HG03432 (cell line): Measurements from ENCODE around the gene TEF.

Experiments
- ATAC-seq: cut with Tn5 transposase; IDR thresholded peaks from one replicate; pipeline ENCODE4 v1.9.1; 2021; ENCODE audit warnings: mild to moderate bottlenecking, moderate library complexity; ENCODE audit not compliant: unreplicated experiment

The TEF gene, protein sequence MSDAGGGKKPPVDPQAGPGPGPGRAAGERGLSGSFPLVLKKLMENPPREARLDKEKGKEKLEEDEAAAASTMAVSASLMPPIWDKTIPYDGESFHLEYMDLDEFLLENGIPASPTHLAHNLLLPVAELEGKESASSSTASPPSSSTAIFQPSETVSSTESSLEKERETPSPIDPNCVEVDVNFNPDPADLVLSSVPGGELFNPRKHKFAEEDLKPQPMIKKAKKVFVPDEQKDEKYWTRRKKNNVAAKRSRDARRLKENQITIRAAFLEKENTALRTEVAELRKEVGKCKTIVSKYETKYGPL

DNA sequence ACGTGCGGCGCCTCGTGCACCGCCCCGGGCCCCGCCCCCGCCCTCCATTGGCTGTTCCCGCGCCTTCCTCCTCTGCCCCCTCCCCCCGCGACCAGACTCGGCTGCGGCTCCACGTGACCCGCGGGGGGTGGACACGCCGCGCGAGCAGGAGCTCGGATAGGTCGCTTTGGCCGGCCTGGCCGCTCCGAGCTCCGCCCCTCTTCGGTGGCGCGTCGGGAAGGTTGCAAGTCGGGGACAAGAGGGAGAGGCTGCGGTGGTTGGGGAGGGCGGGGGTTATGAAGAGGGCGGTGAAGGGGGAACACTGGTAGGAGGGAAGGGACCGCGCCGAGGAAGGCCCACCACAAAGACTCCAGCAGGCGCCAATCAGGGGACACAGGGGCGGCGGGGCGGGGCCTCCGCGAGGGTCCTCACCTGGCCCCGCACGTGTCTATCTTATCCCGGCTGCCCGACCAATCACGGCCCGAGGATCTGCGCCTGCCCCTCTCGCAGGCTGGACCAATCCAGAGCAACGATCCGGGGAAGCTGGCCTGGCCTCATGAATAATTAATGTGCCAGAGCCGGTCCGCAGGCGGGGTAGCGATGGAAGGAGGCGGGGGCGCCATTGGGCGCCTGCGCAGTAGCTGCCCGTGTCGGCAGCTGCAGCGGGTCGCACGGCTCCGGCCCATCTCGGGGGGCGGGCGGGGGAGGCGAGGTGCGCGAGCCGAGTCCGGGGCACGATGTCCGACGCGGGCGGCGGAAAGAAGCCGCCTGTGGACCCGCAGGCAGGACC, at the start of gene TEF:
Gene TEF (plus strand): TSS at position 614 of the 769 bp plus-strand sequence. CDS start 103 bp downstream, at position 717.
- peak; percentile 86 for ATAC-seq

DNA sequence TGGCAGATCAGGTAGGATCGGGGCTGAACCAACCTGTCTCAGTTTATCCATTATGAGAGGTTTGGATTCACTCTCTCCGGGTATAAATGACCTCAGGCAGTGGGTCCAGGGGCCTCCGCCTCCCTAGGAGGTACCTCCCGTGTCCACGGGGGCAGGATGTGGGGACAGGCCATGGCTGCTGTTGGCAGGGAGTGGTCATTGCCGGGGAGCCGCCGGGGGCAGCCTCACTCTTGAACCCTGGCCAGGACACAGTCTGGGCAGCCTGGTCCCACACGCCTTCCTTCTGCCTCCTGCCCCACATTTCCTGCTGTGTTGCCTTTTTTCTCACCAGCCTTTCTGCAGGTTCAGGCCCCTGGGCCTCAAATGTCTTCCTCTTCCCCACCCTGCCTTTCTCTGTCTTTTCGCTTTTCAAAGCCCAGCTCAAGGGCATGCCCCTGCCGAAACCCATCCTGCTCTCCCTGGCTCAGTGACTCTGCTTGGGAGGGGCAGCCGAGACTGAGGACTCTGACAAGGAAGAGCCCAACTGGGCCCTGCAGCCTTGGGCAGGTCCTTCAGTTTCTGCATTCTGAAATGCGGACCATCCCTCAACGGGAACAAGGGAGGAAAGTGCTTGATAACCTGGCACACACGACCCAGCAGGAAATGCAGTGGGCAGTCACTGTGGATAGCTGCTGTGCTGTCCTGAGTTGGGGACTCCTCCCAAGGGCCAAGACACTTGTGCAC, 49.4 kb upstream of the TEF start:
- ATAC-seq, result no peak

DNA sequence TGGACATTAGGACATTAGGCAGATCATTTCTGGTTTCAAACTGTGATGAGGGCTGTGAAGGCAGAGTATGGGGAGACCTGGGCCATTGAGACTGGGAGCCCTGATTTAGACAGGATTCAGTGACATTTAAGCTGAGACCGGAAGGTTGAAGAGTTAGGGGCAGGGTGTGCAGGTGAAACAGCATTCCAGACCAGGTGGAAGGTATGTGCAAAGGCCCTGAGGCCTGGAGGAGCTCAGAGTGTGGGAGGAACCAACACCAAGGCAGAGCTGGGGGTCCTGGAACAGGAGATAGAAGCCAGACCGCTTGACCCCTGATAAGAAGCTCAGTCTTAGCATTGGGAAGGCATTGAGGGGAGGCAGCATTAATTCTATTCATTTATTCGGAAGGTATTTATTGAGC, 47.9 kb upstream of the TEF start:
- no peak for ATAC-seq

DNA sequence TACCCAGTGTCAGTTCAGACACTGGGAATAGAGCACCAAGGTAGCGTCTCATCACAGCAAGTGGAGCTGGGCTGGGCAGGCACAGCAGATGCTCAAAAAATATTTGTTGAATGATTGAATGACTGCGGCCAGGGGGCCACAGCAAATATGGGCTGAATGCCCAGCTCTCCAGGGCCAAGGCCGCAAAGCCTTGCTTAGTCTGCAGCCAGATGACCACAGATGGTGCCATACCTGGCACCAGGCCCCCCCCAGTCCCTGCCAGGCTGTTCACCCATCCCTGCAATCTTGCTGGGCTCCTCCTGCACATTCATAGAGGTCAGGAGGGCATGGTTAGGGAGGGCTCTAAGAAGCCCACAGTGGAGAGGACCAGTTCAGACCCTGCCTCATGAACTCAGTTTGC, 47.5 kb upstream of the TEF start:
- no peak for ATAC-seq

DNA sequence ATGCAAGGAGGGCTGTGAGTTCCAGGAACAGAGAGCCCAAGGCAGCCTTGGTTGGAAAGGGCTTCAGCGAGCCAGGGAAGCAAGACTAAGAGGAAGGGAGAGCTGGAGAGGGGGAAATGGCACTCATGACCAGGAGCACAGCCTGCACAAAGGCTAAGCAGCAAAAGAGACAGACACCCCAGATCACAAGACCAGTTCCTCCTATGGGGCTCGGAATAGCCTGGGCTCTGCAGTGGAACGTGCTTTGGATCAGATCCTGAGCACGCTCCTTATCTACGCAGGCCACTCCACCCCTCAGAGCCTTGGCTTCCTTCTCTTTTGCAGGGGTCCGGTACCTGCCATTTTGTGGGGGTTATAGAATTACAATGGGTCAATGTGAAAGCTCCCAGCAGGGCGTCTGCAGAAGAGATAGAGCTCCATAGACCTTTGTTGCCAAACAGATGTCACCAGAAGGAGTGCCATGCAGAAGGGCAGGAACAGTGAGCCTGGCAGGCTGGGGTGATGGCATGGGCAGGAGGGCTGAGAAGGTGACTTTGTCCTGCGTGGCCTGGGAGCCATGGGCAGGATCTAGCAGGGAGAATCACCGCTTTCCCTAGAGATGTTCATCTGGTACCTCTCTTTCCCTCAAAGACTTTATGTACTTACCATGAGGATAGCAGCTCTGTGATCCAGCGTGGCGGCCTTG, 46.6 kb upstream of the TEF start:
- ATAC-seq, result no peak

DNA sequence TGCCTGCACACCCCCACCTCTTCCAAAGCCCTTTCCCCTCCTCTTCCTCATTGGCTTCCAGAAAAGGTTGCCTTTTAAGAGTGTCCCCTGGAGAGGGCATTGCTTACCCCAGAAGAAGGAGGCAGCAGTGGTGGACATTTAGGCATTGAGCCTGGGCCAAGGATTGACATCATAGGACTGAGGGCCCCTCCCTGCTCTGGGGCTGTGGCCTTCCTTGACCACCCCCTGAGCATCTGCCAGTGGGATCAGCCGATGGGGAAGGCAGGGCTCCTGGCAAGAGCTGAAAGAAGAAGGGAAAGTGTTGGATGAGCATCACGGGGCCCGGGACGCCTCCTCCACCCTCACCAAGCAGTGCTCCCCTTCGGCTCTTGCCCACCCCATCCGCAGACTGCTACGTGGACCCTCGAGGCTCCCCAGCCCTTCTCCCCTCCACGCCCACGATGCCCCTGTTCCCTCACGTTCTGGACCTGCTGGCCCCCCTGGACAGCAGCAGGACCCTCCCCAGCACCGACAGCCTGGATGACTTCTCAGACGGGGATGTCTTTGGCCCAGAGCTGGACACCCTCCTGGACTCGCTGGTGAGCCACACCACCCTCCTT, 43.0 kb upstream of the TEF start:
- no peak for ATAC-seq

DNA sequence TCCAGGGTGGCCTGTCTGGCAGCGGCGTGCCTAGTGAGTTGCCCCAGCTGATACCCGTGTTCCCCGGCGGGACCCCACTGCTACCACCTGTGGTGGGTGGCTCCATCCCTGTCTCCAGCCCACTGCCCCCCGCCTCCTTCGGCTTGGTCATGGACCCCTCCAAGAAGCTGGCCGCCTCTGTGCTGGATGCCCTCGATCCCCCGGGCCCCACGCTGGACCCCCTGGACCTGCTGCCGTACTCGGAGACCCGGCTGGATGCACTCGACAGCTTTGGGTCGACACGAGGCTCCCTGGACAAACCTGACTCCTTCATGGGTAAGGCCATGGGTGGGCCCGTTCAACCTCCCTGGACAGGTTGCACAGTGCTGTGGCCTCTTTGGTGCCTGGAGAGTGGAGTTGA, 41.9 kb upstream of the TEF start:
- ATAC-seq, result no peak

DNA sequence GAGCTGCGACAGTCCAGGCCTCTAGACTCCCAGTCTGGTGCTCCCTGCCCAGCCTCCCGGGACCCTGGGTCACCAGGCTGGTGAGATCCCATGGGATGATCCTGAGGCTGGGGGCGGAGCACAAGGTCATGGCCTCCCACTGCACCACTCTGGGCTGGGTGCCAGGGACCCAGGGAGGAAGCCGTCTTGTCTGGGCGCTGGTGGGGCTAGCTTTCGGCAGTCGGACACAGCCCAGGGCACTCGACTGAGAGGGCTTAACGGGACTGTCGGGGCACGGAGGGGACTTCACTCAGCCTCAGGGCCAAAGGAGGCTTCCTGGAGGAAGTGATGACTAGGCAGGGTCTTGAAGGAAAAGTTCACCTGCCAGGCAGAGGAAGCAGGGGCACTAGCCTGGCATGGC, 41.4 kb upstream of the TEF start:
- no peak for ATAC-seq

DNA sequence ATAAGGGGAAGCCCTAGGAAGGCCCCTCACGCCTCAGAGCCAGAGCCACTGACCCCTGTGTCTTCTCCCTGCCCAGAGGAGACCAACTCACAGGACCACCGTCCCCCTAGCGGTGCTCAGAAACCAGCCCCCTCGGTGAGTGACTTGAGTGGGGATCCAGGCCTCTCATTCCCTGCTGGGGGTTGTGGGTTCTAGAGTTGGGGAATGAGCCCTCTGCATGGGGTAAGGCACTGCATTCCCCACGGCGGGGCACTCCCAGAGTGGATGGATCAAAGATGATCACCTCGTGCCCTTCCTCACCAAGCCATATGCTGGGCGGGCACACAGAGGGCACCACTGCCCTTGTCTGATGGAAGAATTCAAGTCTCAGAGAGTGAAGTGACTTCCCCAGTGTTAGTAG, 40.7 kb upstream of the TEF start:
- ATAC-seq, result no peak

DNA sequence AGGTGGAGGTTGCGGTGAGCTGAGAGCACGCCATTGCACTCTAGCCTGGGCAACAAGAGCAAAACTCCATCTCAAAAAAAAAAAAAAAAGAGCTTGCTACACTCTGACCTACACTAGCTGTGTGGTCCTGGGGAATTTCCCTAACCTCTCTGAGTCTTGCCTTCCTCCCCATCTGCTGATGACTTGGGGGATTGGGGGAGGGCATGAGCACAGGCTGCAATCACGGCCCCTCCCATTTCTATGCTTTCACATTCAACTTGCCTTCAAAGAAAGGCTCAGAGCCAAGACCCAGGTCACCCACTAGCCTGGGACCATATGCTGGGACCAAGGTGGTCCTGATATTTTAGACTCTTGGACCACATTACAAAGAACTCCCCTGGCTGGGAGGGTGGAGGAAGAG, 39.8 kb upstream of the TEF start:
- ATAC-seq, result no peak

DNA sequence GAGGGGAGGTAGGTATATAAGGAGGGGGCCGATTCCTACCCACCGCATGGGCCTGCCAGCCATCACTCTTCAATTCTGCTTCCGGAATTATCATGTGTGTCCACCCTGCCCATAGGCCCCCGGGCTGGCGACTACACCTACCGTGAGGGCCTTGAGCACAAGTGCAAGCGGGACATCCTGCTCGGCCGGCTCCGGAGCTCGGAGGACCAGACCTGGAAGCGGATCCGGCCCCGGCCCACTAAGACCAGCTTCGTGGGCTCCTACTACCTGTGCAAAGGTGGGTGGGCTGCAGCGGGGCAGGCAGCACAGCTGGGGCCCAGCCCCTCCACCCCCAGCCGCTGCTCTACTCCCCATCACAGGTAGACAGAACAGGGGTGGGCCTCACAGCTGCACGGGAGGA, 38.4 kb upstream of the TEF start:
- ATAC-seq, result no peak

DNA sequence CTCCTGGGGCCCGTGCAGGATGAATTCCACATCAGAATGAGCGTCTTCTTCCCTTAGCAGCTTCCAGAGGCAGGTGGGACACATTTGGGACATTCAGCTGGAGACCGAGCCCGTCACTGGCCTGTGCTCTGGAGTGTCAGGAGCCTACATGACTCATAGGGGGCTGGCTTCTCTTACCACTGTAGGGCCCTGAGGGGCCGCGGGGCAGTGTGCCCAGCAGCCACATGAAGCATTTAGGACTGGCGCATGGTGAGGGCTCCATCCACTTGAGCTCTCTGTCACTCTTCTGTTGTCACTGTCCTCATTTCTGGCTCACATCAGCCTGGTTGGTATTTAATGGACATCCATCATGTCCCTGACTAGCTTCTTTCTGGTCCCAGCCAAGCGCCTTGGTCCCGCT, 38.0 kb upstream of the TEF start:
- no peak for ATAC-seq

DNA sequence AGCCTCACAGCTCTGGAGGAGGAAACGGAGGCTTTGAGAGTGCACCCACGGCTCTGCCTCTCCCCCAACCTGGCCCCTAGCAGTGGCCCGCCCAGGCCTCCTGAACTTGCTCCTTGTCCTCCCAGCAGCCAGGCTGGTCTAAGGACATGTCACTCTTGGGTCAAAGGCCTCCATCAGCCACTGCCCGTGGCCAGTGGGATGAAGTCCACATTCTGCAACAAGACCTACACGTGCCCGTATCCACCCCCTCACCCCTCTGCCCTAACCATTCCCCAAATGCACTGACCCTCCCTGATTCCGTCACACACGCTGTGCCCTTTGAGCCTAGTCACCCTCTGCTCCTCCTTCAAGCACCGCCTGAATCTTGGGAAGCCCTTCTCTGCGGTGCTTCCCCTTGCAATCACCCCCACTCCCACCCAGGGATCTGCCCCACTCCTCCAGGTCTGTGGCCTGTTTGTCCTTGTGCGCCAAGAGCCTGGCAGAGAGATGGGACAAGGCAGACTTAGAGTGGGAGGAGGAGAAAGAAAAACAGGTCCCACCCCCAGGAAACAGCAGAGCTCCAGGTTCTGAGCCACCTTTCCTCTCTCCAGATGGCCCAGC, 37.5 kb upstream of the TEF start:
- ATAC-seq, result no peak

DNA sequence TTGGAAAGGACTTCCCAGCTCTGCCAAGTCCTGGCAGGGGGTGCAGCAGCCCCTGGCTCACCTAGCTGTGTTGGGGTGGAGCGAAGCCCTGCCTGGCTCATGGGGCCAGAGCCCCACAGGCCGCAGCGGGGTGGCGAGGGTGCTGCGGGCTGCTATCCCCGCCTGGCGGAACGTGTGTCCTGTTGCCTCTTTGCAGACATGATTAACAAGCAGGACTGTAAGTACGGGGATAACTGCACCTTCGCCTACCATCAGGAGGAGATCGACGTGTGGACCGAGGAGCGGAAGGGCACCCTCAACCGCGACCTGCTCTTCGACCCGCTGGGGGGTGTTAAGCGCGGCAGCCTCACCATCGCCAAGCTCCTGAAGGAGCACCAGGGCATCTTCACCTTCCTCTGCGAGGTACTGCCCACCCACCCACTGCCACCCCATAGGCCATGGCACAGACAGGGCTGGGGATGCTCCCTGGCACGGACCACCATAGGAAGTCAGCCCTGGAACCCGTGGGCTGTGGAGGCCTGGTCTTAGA, 35.9 kb upstream of the TEF start:
- no peak for ATAC-seq

DNA sequence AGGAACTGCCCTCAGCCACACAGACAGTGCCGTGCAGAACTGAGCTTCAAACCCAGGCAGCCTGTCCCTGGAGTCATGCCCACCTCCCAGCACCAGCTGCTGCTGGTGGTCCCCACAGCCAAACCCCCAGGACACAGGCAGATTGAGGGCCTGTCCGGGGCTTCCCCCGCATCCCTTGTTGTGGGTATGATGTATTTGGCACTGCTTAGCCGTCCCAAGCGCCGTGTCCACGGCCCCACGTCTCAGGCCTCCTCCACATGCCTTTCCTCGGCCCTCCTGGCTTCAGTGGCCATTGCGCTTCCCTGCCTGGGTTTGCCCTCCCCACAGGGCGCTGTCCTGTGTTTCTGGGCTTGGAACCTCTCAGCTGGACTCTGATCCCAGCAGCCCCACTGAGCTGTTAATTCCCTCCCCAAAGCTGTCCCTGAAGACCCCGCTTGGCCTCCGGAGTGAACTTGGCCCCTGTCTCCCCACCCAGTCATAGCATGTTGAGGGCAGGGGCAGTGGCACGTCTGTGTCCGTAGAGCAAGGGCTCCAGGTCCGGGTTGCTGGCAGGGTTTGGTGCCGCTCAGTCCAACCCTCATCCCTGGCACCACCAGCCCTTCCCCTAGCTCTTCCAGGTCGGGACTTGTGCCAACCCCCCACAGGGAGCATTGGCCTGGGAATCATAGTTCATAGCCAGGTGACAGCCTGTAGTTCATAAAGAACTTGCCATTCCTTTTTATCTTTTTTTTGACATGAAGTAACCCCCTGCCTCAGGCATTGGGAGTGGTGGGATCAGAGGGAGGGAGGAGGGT, 34.5 kb upstream of the TEF start:
- no peak for ATAC-seq

DNA sequence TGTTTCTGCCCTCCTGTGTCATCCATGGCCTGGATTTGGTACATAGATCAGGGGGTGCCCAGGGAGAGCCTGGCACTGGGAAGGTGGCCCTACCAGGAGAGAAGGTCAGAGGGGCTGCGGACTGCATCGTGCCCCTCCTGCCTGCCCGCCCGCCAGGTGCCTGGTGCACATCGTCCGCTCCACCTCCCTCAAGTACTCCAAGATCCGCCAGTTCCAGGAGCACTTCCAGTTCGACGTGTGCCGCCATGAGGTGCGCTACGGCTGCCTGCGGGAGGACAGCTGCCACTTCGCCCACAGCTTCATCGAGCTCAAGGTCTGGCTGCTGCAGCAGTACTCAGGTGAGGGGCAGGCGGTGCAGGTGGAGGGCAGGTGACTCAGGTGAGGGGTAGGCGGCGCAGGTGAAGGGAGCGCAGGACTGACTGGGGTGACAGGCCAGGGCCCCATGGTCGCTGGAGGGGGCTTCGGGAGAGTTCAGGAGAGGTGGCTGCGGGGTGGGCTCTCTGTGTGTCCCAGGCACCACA, 32.7 kb upstream of the TEF start:
- no peak for ATAC-seq

DNA sequence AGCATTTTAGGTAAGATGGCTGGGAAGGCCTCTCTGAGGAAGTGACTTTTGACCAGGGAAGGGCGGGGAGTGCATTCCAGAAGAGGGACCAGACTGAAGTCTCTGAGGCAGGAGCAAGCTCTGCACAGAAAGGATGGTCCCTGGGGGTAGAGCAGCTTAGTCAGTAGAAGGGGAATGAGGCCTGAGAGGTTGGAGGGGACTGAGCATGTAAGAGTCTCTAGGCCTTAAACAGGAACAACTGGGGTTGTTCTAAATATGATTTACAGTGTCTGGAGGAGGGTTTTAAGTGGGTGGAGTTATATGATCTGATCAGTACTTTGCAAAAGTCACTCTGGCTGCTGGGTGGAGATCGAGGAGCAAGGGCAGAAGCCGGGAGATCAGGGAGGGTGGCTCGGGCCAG, 31.7 kb upstream of the TEF start:
- no peak for ATAC-seq

DNA sequence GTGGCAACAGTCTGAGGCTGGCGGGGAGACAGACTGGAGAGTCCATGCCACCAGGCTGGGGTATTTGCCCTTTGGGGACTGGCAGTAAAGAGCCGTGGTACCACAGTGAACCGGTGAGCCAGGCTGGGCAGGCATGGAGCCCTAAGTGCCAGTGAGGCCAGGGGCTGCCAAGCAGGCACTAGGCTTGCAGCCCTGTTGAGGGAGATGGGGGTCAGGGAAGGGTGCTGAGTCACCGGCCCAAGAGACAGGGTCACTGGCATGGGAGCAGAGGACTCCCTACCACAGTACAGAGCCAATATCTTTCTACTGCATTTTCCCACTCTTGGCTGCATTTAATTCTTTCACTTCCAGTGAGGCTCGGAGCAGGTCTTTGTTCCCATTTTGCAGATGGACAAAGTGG, 30.7 kb upstream of the TEF start:
- no peak for ATAC-seq

DNA sequence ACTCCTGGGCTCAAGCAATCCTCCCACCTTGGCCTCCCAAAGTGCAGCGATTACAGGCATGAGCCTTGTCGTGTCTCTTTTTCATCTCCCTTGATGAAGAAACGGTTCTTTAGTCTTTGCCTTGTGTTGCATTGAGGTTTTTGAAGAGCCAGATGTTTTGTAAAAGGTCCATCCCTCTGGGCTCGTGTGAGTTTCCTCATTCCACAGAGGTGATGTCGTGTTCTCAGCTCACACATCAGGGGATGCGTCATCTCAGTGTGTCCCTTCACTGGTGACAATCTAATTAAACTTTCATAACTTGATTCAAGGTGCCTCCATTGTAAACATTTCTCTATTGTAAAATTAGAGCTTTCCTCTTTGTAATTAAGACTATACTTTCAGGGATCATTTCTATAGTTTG, 29.7 kb upstream of the TEF start:
- ATAC-seq, result no peak
